GOT3 (cell line): Measurements from ENCODE around the gene FBRS.
"Not testable (repeated sequence)": the region's sequence is repeated elsewhere in the genome, so short reads cannot be mapped to it uniquely, and the experiment has no call there.

ENCODE experiments used
- DNase-seq: peaks from one replicate; lab custom pipeline; 2025; ENCODE audit warnings: mixed read lengths; lab: John Stamatoyannopoulos, UW

The FBRS gene

DNA sequence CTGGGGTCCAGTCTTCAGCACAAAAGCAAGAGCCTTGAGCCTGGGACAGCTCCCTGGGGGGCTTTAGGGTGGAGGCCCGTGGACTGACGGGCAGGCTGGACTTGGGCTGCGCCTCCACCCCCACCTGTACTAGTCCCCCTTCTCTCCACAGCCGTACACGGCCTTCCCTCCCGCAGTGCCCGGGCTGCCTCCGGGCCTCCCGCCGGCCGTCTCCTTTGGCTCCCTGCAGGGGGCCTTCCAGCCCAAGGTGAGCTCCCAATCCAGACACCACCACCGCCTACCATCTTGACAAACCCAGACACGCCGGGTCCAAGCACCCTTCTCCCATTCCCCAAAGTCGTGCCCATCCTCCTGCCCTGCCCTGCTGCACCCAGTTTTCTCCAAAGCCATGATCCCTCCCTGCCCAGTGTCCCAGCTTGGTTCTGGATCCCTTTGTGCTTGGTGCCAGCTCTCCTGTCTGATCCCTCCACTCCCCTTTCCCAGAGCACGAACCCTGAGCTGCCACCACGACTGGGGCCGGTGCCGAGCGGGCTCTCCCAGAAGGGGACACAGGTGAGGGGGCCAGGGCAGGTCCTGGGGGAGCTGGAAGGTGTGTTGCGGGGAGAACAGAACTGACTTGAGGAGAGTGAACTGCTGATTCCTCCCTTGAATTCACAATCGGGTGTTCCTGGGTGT lies 7.1 kb downstream of the FBRS start:
- no peak for DNase-seq

DNA sequence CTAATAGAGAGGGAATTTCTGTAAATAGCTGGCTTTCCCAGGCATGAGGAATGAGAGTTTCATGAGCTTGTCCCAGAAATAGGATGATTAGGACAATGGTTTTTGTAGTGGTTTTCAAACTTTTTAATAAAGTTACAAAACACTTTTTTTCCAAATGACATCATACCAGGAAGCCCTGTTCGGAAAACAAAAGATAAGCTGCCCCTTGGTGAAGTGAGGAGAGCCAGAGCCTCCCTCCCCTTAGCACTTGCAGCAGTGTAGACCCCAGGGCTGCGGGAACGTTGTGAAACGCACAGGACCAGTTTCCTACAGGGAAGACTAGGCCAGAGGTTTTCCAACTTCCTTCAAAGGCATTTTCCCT lies 7.6 kb downstream of the FBRS start:
- DNase-seq, result no peak

DNA sequence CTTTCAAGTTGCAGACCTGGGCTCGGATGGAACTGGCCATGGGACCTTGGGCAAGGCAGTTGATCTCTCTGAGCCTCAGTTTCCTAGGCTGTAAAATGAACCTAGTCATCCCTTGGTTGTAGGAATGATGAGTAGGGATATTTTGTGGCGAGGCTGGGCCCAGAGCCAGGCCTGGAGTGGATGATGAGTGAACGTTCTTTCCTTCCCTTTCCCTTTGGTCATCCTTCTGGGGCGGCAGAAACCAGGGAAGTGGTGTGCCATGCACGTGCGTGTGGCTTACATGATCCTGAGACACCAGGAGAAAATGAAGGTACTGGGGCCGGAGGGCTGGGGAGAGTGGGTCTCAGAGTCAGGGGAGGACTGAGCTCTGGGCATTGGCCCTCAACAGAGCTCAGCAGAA lies 8.4 kb downstream of the FBRS start:
- DNase-seq, result no peak

- DNase-seq, result no peak
Measured at GRCh38 chr16:30667361-30667905, 9.2 kb downstream of the FBRS start.

DNA sequence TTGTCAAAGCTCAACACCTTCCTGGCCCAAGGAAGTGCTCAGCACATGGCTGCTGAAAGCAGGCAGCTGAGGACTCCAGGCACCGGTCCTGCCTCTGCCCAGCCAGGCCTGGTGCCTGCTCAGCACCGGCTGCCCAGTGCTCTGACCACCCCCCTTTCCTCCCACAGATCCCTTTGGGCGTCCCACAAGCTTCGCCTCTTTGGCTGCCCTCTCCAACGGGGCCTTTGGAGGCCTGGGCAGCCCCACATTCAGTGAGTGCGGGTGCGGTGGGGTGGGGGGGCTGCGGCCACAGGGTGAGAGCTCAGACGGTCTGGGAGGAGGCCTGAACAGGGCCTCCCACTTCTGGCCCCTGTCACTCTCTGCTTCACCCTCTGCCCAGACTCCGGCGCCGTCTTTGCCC lies 10.2 kb downstream of the FBRS start:
- no peak for DNase-seq

DNA sequence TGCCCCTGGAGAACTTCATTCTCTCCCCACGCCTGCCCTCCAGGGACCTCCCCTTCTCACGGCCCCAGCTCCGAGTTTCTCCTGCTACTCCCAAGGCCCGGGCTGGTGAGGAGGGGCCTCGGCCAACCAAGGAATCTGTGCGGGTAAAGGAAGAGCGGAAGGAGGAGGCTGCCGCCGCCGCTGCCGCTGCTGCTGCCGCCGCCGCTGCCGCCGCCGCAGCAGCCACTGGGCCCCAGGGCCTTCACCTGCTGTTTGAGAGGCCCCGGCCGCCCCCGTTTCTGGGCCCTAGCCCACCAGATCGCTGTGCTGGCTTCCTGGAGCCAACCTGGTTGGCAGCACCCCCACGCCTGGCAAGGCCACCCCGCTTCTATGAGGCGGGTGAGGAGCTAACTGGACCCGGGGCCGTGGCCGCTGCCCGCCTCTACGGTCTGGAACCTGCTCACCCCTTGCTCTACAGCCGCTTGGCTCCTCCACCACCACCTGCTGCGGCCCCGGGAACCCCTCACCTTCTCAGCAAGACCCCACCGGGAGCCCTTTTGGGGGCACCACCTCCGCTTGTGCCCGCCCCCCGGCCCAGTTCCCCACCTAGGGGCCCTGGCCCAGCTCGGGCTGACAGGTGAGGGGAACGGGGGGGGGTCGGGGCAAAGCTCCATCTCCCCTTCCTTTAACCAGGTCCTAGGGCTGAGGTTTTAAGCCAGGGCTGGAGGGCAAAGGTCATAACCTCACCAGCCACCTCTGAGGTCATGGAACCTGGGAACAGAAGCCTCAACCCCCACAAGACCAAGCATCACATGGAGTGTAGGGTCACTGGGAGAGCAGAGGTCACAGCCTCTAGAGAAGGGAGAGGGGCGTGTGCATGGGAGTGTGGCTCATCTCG lies 11.0 kb downstream of the FBRS start:
- no peak for DNase-seq

- DNase-seq, result no peak
Measured at GRCh38 chr16:30669903-30670824, 11.9 kb downstream of the FBRS start.

GRCh38 chr16:30675143-30675542 lies 16.9 kb downstream of the FBRS start:
- DNase-seq, result no peak

DNA sequence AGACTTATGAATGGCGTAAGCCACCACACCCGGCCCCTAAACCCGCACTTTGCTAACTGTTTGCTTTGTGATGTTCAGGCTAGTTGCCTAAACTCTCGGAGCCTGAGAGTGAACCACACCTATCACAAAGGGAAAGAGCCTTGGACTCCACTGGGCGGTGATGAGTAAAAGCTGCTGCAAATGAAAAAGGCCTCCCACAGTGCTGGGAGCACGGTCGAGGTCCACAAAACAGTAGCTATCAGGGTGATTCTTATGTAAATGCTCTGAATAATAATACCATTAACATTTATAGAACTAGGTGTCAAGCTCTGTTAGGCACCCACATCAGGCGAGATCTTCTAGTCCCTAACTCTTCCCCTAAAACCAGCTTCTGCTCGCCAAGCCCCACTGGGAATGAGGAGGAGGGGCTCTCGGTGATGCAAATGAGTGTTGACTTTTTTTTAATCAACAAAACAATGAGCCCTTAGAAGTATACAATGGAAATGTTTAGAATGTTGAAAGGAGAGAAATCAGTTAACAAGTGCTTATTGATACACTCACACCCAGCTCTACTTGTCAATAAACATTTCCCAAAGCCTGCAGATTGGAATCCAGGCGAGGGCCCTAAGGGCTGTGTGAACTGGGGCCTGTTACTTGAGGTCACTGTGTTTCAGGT lies 19.8 kb downstream of the FBRS start:
- DNase-seq, result no peak

DNA sequence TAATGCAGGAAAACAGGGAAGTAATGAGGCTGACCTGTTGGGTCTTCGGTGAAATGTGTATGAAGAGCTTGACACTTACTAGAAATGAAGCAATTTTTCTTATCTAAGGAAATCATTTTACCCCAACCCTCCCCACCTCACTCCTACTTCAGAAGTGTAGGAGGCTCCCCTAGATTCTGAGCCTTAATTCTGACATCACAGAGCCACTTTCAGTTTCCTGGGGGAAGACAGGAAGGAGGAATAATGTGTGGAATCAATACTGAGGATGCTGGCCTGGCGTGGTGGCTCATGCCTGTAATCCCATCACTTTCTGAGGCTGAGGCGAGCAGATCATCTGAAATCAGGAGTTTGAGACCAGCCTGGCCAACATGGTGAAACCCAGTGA lies 20.3 kb downstream of the FBRS start:
- no peak for DNase-seq

DNA sequence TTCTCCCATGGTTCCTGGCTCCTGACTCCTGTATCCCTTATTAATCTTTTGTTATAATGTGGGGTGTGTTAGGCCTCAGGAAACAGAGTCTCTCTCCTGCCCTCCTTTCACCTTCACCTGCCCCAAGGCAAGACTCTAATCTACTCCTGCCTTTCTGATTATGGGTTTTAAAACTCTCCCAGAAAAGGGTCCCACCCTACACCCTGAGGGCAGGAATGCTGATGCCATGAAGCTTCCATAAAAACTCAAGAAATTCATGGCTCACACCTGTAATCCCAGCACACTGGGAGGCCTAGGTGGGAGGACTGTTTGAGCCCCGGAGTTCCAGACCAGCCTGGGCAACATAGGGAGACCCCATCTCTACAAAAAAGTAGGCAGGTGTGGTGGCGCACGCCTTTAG lies 22.1 kb downstream of the FBRS start:
- DNase-seq, result no peak

DNA sequence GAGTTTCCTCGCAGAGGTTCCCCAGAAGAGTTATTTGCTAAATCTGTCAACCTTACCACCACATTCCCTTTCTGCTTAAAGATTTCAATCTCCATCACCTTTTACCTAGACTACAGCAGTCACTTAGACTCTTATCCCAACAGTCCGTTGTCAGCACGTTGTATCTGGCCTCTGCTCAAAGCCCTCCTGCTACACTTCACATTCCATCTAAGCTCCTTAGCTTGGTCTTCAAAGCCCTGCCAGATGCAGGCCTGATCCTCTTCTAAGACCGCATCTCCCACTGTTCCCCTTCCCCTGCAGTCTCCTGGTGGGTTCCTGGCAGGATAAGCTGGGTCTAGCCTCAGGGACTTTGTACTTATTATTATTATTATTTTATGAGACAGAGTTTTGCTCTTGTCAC lies 30.5 kb downstream of the FBRS start:
- DNase-seq, result no peak

DNA sequence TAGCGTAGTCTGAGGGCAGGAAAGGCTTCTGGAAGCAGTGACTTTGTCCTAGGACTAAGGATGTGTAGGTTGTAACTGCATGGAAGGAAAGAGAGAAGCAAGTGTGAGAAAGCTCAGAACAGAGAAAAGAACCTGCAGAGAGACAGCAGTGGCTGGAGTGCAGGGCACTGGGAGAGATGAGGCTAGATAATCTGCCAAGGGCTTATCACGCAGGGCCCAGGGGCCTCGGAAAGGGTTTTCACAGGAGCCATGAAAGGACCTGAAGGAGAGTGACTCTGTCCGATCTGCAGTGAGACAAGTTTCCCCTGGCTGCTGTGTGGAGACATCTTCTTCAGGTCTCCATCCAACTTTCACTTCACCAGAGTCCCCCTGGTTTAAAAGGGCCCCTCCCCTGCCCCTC lies 33.7 kb downstream of the FBRS start:
- no peak for DNase-seq

DNA sequence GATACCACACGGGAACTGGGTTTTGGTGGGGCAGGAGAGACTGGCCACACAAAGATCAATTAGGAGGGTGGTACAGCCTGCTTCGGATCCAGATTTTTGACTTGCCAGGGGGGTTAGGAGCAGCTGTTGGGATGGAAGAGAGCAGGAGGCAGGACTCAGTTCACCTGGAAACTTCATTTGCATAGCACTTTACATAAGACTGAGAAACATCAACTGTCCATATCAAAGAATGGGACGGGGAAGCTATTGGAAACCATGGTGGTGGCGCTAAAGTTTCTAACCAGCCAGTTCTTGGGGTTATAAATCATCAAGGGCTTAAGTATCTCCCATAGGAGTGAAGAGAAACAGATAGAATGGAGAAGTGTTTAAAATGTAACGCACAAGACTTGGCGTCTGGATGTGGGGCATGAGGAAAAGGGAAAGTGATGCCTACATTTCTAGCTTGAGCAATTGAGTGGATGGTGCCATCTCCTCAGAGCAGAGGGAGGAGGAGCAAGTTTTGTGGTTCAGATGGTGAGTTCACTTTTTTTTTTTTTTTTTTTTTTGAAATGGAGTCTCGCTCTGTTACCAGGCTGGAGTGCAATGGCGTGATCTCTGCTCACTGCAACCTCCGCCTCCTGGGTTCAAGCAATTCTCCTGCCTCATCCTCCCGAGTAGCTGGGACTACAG lies 34.3 kb downstream of the FBRS start:
- DNase-seq, result no peak

GRCh38 chr16:30694926-30695693 lies 36.9 kb downstream of the FBRS start:
- no peak for DNase-seq

DNA sequence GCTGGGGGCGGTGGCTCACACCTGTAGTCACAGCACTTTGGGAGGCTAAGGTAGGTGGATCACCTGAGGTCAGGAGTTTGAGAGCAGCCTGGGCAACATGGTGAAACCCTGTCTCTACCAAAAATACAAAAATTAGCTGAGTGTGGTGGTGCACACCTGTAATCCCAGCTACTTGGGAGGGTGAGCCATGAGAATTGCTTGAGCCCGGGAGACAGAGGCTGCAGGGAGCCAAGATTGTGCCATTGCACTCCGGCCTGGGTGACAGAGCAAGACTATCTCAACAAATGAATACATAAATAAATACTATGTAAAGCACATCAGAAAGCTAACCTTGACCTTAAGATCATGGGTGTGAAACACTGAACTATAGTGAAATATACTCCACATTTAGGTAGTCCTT lies 38.4 kb downstream of the FBRS start:
- DNase-seq, result not testable (repeated sequence)

- DNase-seq, result no peak
Measured at GRCh38 chr16:30697264-30698138, 39.3 kb downstream of the FBRS start.

GRCh38 chr16:30698139-30698815 lies 40.0 kb downstream of the FBRS start:
- DNase-seq, result peak; percentile 87
